IMR-90 (cell line): ENCODE results near the gene KLHL3. TPM values are rescaled to one million over a fixed set of nuclear protein-coding genes. Genes with fewer than 3 reads are reported as not detected.

Experiments used
- ATAC-seq: fragments of 200-7000 bp; cut with Tn5 transposase; 2 replicates; pipeline ENCODE4 v1.9.1; 2020; ENCODE audit warnings: low read depth, mild to moderate bottlenecking, moderate library complexity
- BruUV-seq: library from RNA; stranded (reverse); fragments of 400-500 nt; replicated peaks from 2 replicates; lab custom pipeline; 2021; lab: Mats Ljungman, UMichigan
- CTCF ChIA-PET: fragments of 300-600 bp; formaldehyde crosslinking; extraction: SDS; loops from one replicate; lab custom pipeline; 2021; ENCODE audit warnings: antibody characterized with exemption; lab: Yijun Ruan, JAX
- POLR2A ChIA-PET: fragments of 300-600 bp; sonication (Branson Sonifier 250); formaldehyde crosslinking; loops from one replicate; lab custom pipeline; 2022; ENCODE audit warnings: antibody characterized with exemption; ENCODE audit not compliant: unreplicated experiment; lab: Charles Lee
- DNase-seq: peaks from one replicate; pipeline ENCODE4 v3.0.0; 2013
- H2AFZ ChIP-seq: replicated peaks from 2 replicates; pipeline ENCODE3; 2013; ENCODE audit warnings: low read length, mild to moderate bottlenecking; ENCODE audit not compliant: poor library complexity
- H2AK5ac ChIP-seq: 2 replicates; pipeline ENCODE4 v1.6.1; 2013; ENCODE audit warnings: low read depth, low read length, inconsistent platforms
- H2AK9ac ChIP-seq: replicated peaks from 2 replicates; pipeline ENCODE3; 2013; ENCODE audit warnings: mild to moderate bottlenecking, low read depth, low read length, moderate library complexity; ENCODE audit not compliant: poor library complexity
- H2BK120ac ChIP-seq: 2 replicates; pipeline ENCODE4 v1.6.1; 2013; ENCODE audit warnings: low read depth, low read length, inconsistent platforms
- H2BK15ac ChIP-seq: 3 replicates; pipeline ENCODE4 v1.6.1; 2013; ENCODE audit warnings: low read depth, low read length, inconsistent platforms
- H2BK20ac ChIP-seq: 2 replicates; pipeline ENCODE4 v1.6.1; 2013; ENCODE audit warnings: low read depth, mild to moderate bottlenecking, inconsistent platforms, low read length, moderate library complexity
- H2BK5ac ChIP-seq: 2 replicates; pipeline ENCODE4 v1.6.1; 2013; ENCODE audit warnings: mild to moderate bottlenecking, low read depth, low read length, inconsistent platforms; ENCODE audit not compliant: poor library complexity, severe bottlenecking
- H3K14ac ChIP-seq: replicated peaks from 2 replicates; pipeline ENCODE4 v1.6.1; 2013; ENCODE audit warnings: low read depth, low read length, inconsistent platforms
- H3K18ac ChIP-seq: 2 replicates; pipeline ENCODE4 v1.6.1; 2013; ENCODE audit warnings: low read depth, low read length, control low read depth
- H3K23ac ChIP-seq: 2 replicates; pipeline ENCODE4 v1.6.1; 2013; ENCODE audit warnings: low read depth, low read length, inconsistent platforms
- H3K27ac ChIP-seq: 2 replicates; pipeline ENCODE4 v1.5.1; 2013; ENCODE audit warnings: mild to moderate bottlenecking, control low read depth, low read length; ENCODE audit not compliant: insufficient read depth
- H3K27me3 ChIP-seq: 2 replicates; pipeline ENCODE4 v1.6.1; 2013; ENCODE audit warnings: low read length; ENCODE audit not compliant: control insufficient read depth, insufficient read depth
- H3K36me3 ChIP-seq: 2 replicates; pipeline ENCODE4 v1.6.1; 2013; ENCODE audit warnings: low read length, mixed read lengths; ENCODE audit not compliant: control insufficient read depth, insufficient read depth
- H3K4ac ChIP-seq: 2 replicates; pipeline ENCODE4 v1.6.1; 2013; ENCODE audit warnings: low read depth, low read length, inconsistent platforms
- H3K4me1 ChIP-seq: 2 replicates; pipeline ENCODE4 v1.6.1; 2013; ENCODE audit warnings: low read length, mixed read lengths; ENCODE audit not compliant: control insufficient read depth, insufficient read depth
- H3K4me2 ChIP-seq: 2 replicates; pipeline ENCODE4 v1.6.1; 2013; ENCODE audit warnings: low read depth, mild to moderate bottlenecking, control low read depth, low read length, moderate library complexity
- H3K4me3 ChIP-seq: 2 replicates; pipeline ENCODE4 v1.5.1; 2013; ENCODE audit warnings: low read depth, mild to moderate bottlenecking, control low read depth, low read length, moderate library complexity; ENCODE audit not compliant: insufficient read depth
- H3K56ac ChIP-seq: 2 replicates; pipeline ENCODE4 v1.6.1; 2013; ENCODE audit warnings: low read length, inconsistent platforms; ENCODE audit not compliant: insufficient read depth; ENCODE audit errors: extremely low read depth
- H3K79me1 ChIP-seq, 2 experiments: 2 replicates each; pipeline ENCODE4 v1.6.1; 2013; ENCODE audit warnings: low read length in 2 of 2, inconsistent platforms in 1 of 2, low read depth in 1 of 2
- H3K9ac ChIP-seq: 2 replicates; pipeline ENCODE4 v1.6.1; 2013; ENCODE audit warnings: low read depth, low read length, control low read depth
- H3K9me1 ChIP-seq: 2 replicates; pipeline ENCODE4 v1.6.1; 2013; ENCODE audit warnings: low read length, inconsistent platforms; ENCODE audit not compliant: insufficient read depth
- H3K9me3 ChIP-seq: 2 replicates; pipeline ENCODE4 v1.6.1; 2013; ENCODE audit warnings: low read length; ENCODE audit not compliant: control insufficient read depth, insufficient read depth
- H4K20me1 ChIP-seq: 2 replicates; pipeline ENCODE4 v1.6.1; 2013; ENCODE audit warnings: low read length, inconsistent platforms; ENCODE audit not compliant: insufficient read depth
- H4K5ac ChIP-seq: 2 replicates; pipeline ENCODE4 v1.6.1; 2013; ENCODE audit warnings: mild to moderate bottlenecking, low read depth, low read length, control low read depth
- H4K8ac ChIP-seq, 2 experiments: 2 replicates each; pipeline ENCODE4 v1.6.1; 2013; ENCODE audit warnings: low read depth in 2 of 2, low read length in 2 of 2, control low read depth in 1 of 2, inconsistent platforms in 1 of 2
- H4K91ac ChIP-seq: 2 replicates; pipeline ENCODE4 v1.6.1; 2013; ENCODE audit warnings: low read depth, low read length, inconsistent platforms; ENCODE audit not compliant: insufficient read depth
- BHLHE40 ChIP-seq: fragments of 150-350 bp; IDR thresholded peaks from 2 replicates; pipeline ENCODE4 v1.6.1; 2016; ENCODE audit warnings: mild to moderate bottlenecking, low read depth, low read length
- CEBPB ChIP-seq: IDR thresholded peaks from 2 replicates; pipeline ENCODE4 v1.6.1; 2012; ENCODE audit warnings: low read depth, low read length, improper control_type of control experiment
- CHD1 ChIP-seq: IDR thresholded peaks from 2 replicates; pipeline ENCODE4 v1.6.1; 2012; ENCODE audit warnings: low read depth, low read length, improper control_type of control experiment
- CTCF ChIP-seq: conservative IDR thresholded peaks from 2 replicates; pipeline ENCODE4 v1.5.1; 2012; ENCODE audit warnings: mild to moderate bottlenecking, low read depth, low read length, improper control_type of control experiment
- ELK1 ChIP-seq: fragments of 150-350 bp; IDR thresholded peaks from 2 replicates; pipeline ENCODE4 v1.6.1; 2016; ENCODE audit warnings: low read depth, mild to moderate bottlenecking, low read length, moderate library complexity, borderline replicate concordance
- FOS ChIP-seq: fragments of 150-350 bp; IDR thresholded peaks from 2 replicates; pipeline ENCODE4 v1.6.1; 2016; ENCODE audit warnings: low read depth, low read length
- MAFK ChIP-seq: IDR thresholded peaks from 2 replicates; pipeline ENCODE4 v1.6.1; 2012; ENCODE audit warnings: low read depth, low read length, improper control_type of control experiment
- MAZ ChIP-seq: IDR thresholded peaks from 2 replicates; pipeline ENCODE4 v1.6.1; 2012; ENCODE audit warnings: low read depth, mild to moderate bottlenecking, low read length, improper control_type of control experiment, moderate library complexity, borderline replicate concordance
- MXI1 ChIP-seq: IDR thresholded peaks from 2 replicates; pipeline ENCODE4 v1.6.1; 2012; ENCODE audit warnings: low read depth, mild to moderate bottlenecking, low read length, moderate library complexity, borderline replicate concordance
- NFE2L2 ChIP-seq: fragments of 150-350 bp; IDR thresholded peaks from 2 replicates; pipeline ENCODE4 v1.6.1; 2016; ENCODE audit warnings: low read depth, mild to moderate bottlenecking, low read length
- POLR2A ChIP-seq: IDR thresholded peaks from 2 replicates; pipeline ENCODE4 v1.6.1; 2012; ENCODE audit warnings: mild to moderate bottlenecking, low read depth, low read length
- RAD21 ChIP-seq: IDR thresholded peaks from 2 replicates; pipeline ENCODE4 v1.6.1; 2012; ENCODE audit warnings: low read length, improper control_type of control experiment
- RCOR1 ChIP-seq: IDR thresholded peaks from 2 replicates; pipeline ENCODE4 v1.6.1; 2012; ENCODE audit warnings: mild to moderate bottlenecking, low read length, improper control_type of control experiment; ENCODE audit not compliant: insufficient replicate concordance
- RFX5 ChIP-seq: IDR thresholded peaks from 2 replicates; pipeline ENCODE4 v1.8.0; 2012; ENCODE audit warnings: low read depth, mild to moderate bottlenecking, low read length, moderate library complexity
- SMC3 ChIP-seq: fragments of 150-350 bp; IDR thresholded peaks from 2 replicates; pipeline ENCODE4 v1.6.1; 2016; ENCODE audit warnings: low read depth, mild to moderate bottlenecking, antibody characterized with exemption, low read length, moderate library complexity
- USF2 ChIP-seq: fragments of 150-350 bp; IDR thresholded peaks from 2 replicates; pipeline ENCODE4 v1.6.1; 2017; ENCODE audit warnings: mild to moderate bottlenecking, antibody characterized with exemption, low read length, low read depth
- WGBS, 2 experiments: methylation state at CpG; one replicate each; pipeline versions ENCODE4 v1.1.5 to v1.1.7; 2013; ENCODE audit warnings: missing lambda C conversion rate in 2 of 2; ENCODE audit not compliant: insufficient read length in 1 of 2; ENCODE audit errors: extremely low coverage in 2 of 2; 5-methylcytosine and 5-hydroxymethylcytosine counted together
- dilution Hi-C: fragments of 300-500 bp; cut with HindIII; formaldehyde crosslinking; loops from one replicate; pipeline ENCODE4 v1.14.3; 2018; ENCODE audit warnings: low sequenced_read_pairs; ENCODE audit not compliant: unreplicated experiment
- in situ Hi-C: fragments of 300-500 bp; cut with MboI; formaldehyde crosslinking; loops from 3 replicates; pipeline ENCODE4 v1.14.3; 2019; ENCODE audit warnings: low sequenced_read_pairs, inconsistent platforms, mixed read lengths
- intact Hi-C: fragments of 100-400 bp; cut with micrococcal nuclease; formaldehyde crosslinking; loops from 2 replicates; pipeline ENCODE4 v1.10.0; 2022
- polyA plus RNA-seq, 3 experiments: library from polyadenylated mRNA; depleted of rRNA; stranded (reverse); fragments of >200 nt; gene quantifications; 2 replicates each; pipeline ENCODE4 v1.2.3, GENCODE V29; 2012; ENCODE audit warnings: low replicate concordance in 1 of 3
- total RNA-seq: library from RNA; depleted of rRNA; stranded (reverse); fragments of >200 nt; gene quantifications from 2 replicates; pipeline ENCODE4 v1.2.3, GENCODE V29; 2012

The KLHL3 gene
- total and polyA plus RNA-seq, 2 of the 4 experiments (the other 2 are of a cell fraction): 2.3 to 4.1 TPM

GRCh38 chr5:137728048-137728447 lies 7.8 kb downstream of the KLHL3 start:
- POLR2A ChIA-PET: no interaction called here
- H4K5ac ChIP-seq: no peak overlapping the region
- H3K4ac ChIP-seq: no peak overlapping the region
- H3K36me3 ChIP-seq: no peaks in the 10 kb centered on the region
- H4K8ac ChIP-seq: no peak overlapping the region
- H3K9ac ChIP-seq: no peak overlapping the region
- WGBS, 2 experiments: no CpG with 5 or more reads among the region's 1 CpG
- no peak overlapping the region for H2AFZ ChIP-seq
- in situ Hi-C loops: loop anchor here (25.0 kb wide), 1 partner anchor 416 kb away; no protein-coding TSS in a partner anchor
- H3K9me3 ChIP-seq: no peaks in the 10 kb centered on the region
- no peaks in the 10 kb centered on the region for H3K4me1 ChIP-seq
- DNase-seq: no peak
- no peak overlapping the region for H2BK15ac ChIP-seq
- TF ChIP-seq BHLHE40 (no peak), RAD21 (no peak), CHD1 (no peak), USF2 (no peak), NFE2L2 (no peak), FOS (no peak), ELK1 (no peak), MAFK (no peak), MAZ (no peak), RFX5 (no peak), MXI1 (no peak), CEBPB (no peak), SMC3 (no peak), RCOR1 (no peak), POLR2A (no peak), CTCF (no peak)
- no peak overlapping the region for H3K18ac ChIP-seq
- no peak overlapping the region for H2BK20ac ChIP-seq
- H2AK9ac ChIP-seq: no peak overlapping the region
- no peak overlapping the region for H2BK120ac ChIP-seq
- H3K4me2 ChIP-seq: no peak overlapping the region
- no peak overlapping the region for H3K56ac ChIP-seq
- H3K79me1 ChIP-seq: no peaks in the 10 kb centered on the region; a peak in 1 of 4 replicates
- H3K27me3 ChIP-seq: 0 out of 2 replicates have a peak, but pooled peaks cover 2% of the 10 kb centered on the region
- no peak overlapping the region for H2BK5ac ChIP-seq
- CTCF ChIA-PET: interaction anchor here (1.4 kb wide), 1 partner anchor 14 kb away, joined by 5 read pairs; no protein-coding TSS in a partner anchor
- no peaks in the 10 kb centered on the region for H3K9me1 ChIP-seq
- no peak overlapping the region for H3K23ac ChIP-seq
- no peak overlapping the region for H4K91ac ChIP-seq
- dilution Hi-C loops: no loop called here
- no peak overlapping the region for H3K4me3 ChIP-seq
- intact Hi-C loops: no loop called here
- BruUV-seq: no TSS peak
- no peak overlapping the region for H3K14ac ChIP-seq
- no peak overlapping the region for H2AK5ac ChIP-seq
- H4K20me1 ChIP-seq: no peaks in the 10 kb centered on the region
- H3K27ac ChIP-seq: no peak overlapping the region
- no peak for ATAC-seq
